ENCODE data around the gene TMEM198.

TMEM198 gene

GRCh38 chr2:219496247-219496824, 47.5 kb upstream of the TMEM198 start:
- TF ChIP-seq CTCF (IDR thresholded peaks at IDR 0.05; ENCODE audit: low read depth, low read length, poor library complexity, severe bottlenecking) (no peak), EZH2phosphoT487 (IDR thresholded peaks at IDR 0.05; ENCODE audit: borderline replicate concordance, low read length) (no peak)
- H3K27me3 ChIP-seq (ENCODE audit: control insufficient read depth, low read length), result peaks cover 30% of the 10 kb centered on the region
- no peak overlapping the region for H3K4me2 ChIP-seq (ENCODE audit: low read length)
- H3K4me1 ChIP-seq (ENCODE audit: control insufficient read depth, low read length), result peaks cover 30% of the 10 kb centered on the region
- H3K36me3 ChIP-seq (ENCODE audit: control insufficient read depth, low read length), result no peaks in the 10 kb centered on the region
- no peaks in the 10 kb centered on the region for H4K20me1 ChIP-seq (ENCODE audit: control insufficient read depth, insufficient read depth, low read depth, low read length)
- H3K9me3 ChIP-seq (ENCODE audit: control insufficient read depth, insufficient read depth, low read length), result no peaks in the 10 kb centered on the region
- no peak overlapping the region for H3K27ac ChIP-seq (ENCODE audit: low read depth, low read length)
- no peaks in the 10 kb centered on the region for H3K9me2 ChIP-seq (replicated peaks; ENCODE audit: control insufficient read depth, low read length)
- H3K79me2 ChIP-seq (ENCODE audit: control insufficient read depth, low read length), result peaks cover 10% of the 10 kb centered on the region; the same call in 1 of the 2 replicates
- H3F3A ChIP-seq (ENCODE audit: control insufficient read depth, insufficient read depth), result no peaks in the 10 kb centered on the region
- H3K4me3 ChIP-seq (ENCODE audit: low read length), result no peak overlapping the region

GRCh38 chr2:219496825-219497494, 46.9 kb upstream of the TMEM198 start:
- Histone ChIP-seq H3K79me2 (ENCODE audit: control insufficient read depth, low read length) (peaks cover 10% of the 10 kb centered on the region; the same call in 1 of the 2 replicates), H3K9me3 (ENCODE audit: control insufficient read depth, insufficient read depth, low read length) (no peaks in the 10 kb centered on the region), H3K27me3 (ENCODE audit: control insufficient read depth, low read length) (peaks cover 30% of the 10 kb centered on the region), H3K4me3 (ENCODE audit: low read length) (no peak overlapping the region), H3K4me1 (ENCODE audit: control insufficient read depth, low read length) (peaks cover 30% of the 10 kb centered on the region), H3K27ac (ENCODE audit: low read depth, low read length) (no peak overlapping the region), H3K36me3 (ENCODE audit: control insufficient read depth, low read length) (no peaks in the 10 kb centered on the region), H3K4me2 (ENCODE audit: low read length) (no peak overlapping the region), H4K20me1 (ENCODE audit: control insufficient read depth, insufficient read depth, low read depth, low read length) (no peaks in the 10 kb centered on the region), H3F3A (ENCODE audit: control insufficient read depth, insufficient read depth) (no peaks in the 10 kb centered on the region), H3K9me2 (replicated peaks; ENCODE audit: control insufficient read depth, low read length) (no peaks in the 10 kb centered on the region)
- TF ChIP-seq EZH2phosphoT487 (IDR thresholded peaks at IDR 0.05; ENCODE audit: borderline replicate concordance, low read length) (no peak), CTCF (IDR thresholded peaks at IDR 0.05; ENCODE audit: low read depth, low read length, poor library complexity, severe bottlenecking) (no peak)

- peaks cover 30% of the 10 kb centered on the region for H3K27me3 ChIP-seq (ENCODE audit: control insufficient read depth, low read length)
- H3F3A ChIP-seq (ENCODE audit: control insufficient read depth, insufficient read depth), result no peaks in the 10 kb centered on the region
- peaks cover 10% of the 10 kb centered on the region; the same call in 1 of the 2 replicates for H3K79me2 ChIP-seq (ENCODE audit: control insufficient read depth, low read length)
- H3K4me2 ChIP-seq (ENCODE audit: low read length), result peak overlapping the region; percentile 91
- H3K4me1 ChIP-seq (ENCODE audit: control insufficient read depth, low read length), result peaks cover 30% of the 10 kb centered on the region
- 0 out of 2 replicates have a peak, but pooled peaks have one; percentile 39 for TF ChIP-seq EZH2phosphoT487 (IDR thresholded peaks at IDR 0.05; ENCODE audit: borderline replicate concordance, low read length)
- TF ChIP-seq CTCF (IDR thresholded peaks at IDR 0.05; ENCODE audit: low read depth, low read length, poor library complexity, severe bottlenecking), result no peak
- no peaks in the 10 kb centered on the region for H3K9me3 ChIP-seq (ENCODE audit: control insufficient read depth, insufficient read depth, low read length)
- H3K9me2 ChIP-seq (replicated peaks; ENCODE audit: control insufficient read depth, low read length), result no peaks in the 10 kb centered on the region
- no peaks in the 10 kb centered on the region for H3K36me3 ChIP-seq (ENCODE audit: control insufficient read depth, low read length)
- H3K27ac ChIP-seq (ENCODE audit: low read depth, low read length), result no peak overlapping the region
- peak overlapping the region; percentile 86 for H3K4me3 ChIP-seq (ENCODE audit: low read length)
- no peaks in the 10 kb centered on the region for H4K20me1 ChIP-seq (ENCODE audit: control insufficient read depth, insufficient read depth, low read depth, low read length)
Measured at GRCh38 chr2:219497495-219498279, 46.1 kb upstream of the TMEM198 start.

Measured in DOHH2 (cell line).